ENCODE measurements around the gene COG2. TPM values are rescaled to one million over a fixed set of nuclear protein-coding genes. Genes with fewer than 3 reads are reported as not detected.

COG2 gene
- total RNA-seq, 1 experiment from 2014 or later = 51.0 TPM

- H3K79me2 ChIP-seq (ENCODE audit: low read length) = no peaks in the 10 kb centered on the region
- H4K20me1 ChIP-seq (ENCODE audit: low read length) = peaks cover 9% of the 10 kb centered on the region; the same call in 1 of the 2 replicates
- peak overlapping the region; percentile 51 for H3K4me2 ChIP-seq (ENCODE audit: low read length)
- no peak overlapping the region for H3K9ac ChIP-seq (ENCODE audit: low read length)
- H3K27me3 ChIP-seq (ENCODE audit: low read length) = no peaks in the 10 kb centered on the region
- 0 out of 2 replicates have a peak overlapping the region, but pooled peaks have one; percentile 2 for H3K4me3 ChIP-seq (ENCODE audit: low read length)
- H3K4me1 ChIP-seq (ENCODE audit: insufficient read depth, low read length) = peaks cover 43% of the 10 kb centered on the region
- H3K36me3 ChIP-seq (ENCODE audit: low read depth, low read length) = peaks cover 61% of the 10 kb centered on the region
- H2AFZ ChIP-seq (ENCODE audit: low read length) = no peak overlapping the region
- peak overlapping the region; percentile 71 for H3K27ac ChIP-seq (ENCODE audit: low read length)
- no peaks in the 10 kb centered on the region for H3K9me3 ChIP-seq (ENCODE audit: low read length)
- H3K9me2 ChIP-seq (replicated peaks; ENCODE audit: low read length) = no peaks in the 10 kb centered on the region
- ChIA-PET POLR2A (ENCODE audit: unreplicated experiment) (no interaction called here), CTCF (interaction anchor here (0.6 kb wide), 1 partner anchor 9 kb away, joined by 3 read pairs; no protein-coding TSS in a partner anchor)
- intact Hi-C loops (cut with micrococcal nuclease) = loop anchor here (5.0 kb wide), 1 partner anchor 60 kb away; no protein-coding TSS in a partner anchor
- ATAC-seq = no peak
- no TSS peak for BruUV-seq (replicated peaks)
- peak; percentile 42 for DNase-seq
- no peak for TF ChIP-seq EZH2phosphoT487 (IDR thresholded peaks at IDR 0.05; ENCODE audit: borderline replicate concordance, low read length)
- TF ChIP-seq CTCF (conservative IDR thresholded peaks at IDR 0.05; ENCODE audit: low read depth, low read length) = no peak
- no peak for TF ChIP-seq EZH2 (IDR thresholded peaks at IDR 0.05; ENCODE audit: low read length, unreplicated experiment)
- peaks cover 30% of the 10 kb centered on the region for H3F3A ChIP-seq (ENCODE audit: low read length, unreplicated experiment)
These were observed 40.0 kb downstream of the COG2 start for GRCh38 chr1:230682274-230682673.

- no peak overlapping the region for H3K4me3 ChIP-seq (ENCODE audit: low read length)
- no peaks in the 10 kb centered on the region for H3K27me3 ChIP-seq (ENCODE audit: low read length)
- intact Hi-C loops (cut with micrococcal nuclease) = loop anchor here (1.0 to 5.0 kb wide), 2 partner anchors 59 to 90 kb away; no protein-coding TSS in a partner anchor
- no peaks in the 10 kb centered on the region for H3K79me2 ChIP-seq (ENCODE audit: low read length)
- peaks cover 43% of the 10 kb centered on the region for H3K4me1 ChIP-seq (ENCODE audit: insufficient read depth, low read length)
- peak overlapping the region; percentile 71 for H3K27ac ChIP-seq (ENCODE audit: low read length)
- 0 out of 2 replicates have a peak overlapping the region, but pooled peaks have one; percentile 3 for H3K9ac ChIP-seq (ENCODE audit: low read length)
- no TSS peak for BruUV-seq (replicated peaks)
- H4K20me1 ChIP-seq (ENCODE audit: low read length) = peaks cover 9% of the 10 kb centered on the region; the same call in 1 of the 2 replicates
- H3K9me2 ChIP-seq (replicated peaks; ENCODE audit: low read length) = no peaks in the 10 kb centered on the region
- peak; percentile 23 for ATAC-seq
- H3K9me3 ChIP-seq (ENCODE audit: low read length) = no peaks in the 10 kb centered on the region
- no peak overlapping the region for H2AFZ ChIP-seq (ENCODE audit: low read length)
- TF ChIP-seq EZH2phosphoT487 (IDR thresholded peaks at IDR 0.05; ENCODE audit: borderline replicate concordance, low read length) (no peak), CTCF (conservative IDR thresholded peaks at IDR 0.05; ENCODE audit: low read depth, low read length) (no peak), EZH2 (IDR thresholded peaks at IDR 0.05; ENCODE audit: low read length, unreplicated experiment) (no peak)
- DNase-seq = peak; percentile 81
- H3F3A ChIP-seq (ENCODE audit: low read length, unreplicated experiment) = peaks cover 30% of the 10 kb centered on the region
- peaks cover 61% of the 10 kb centered on the region for H3K36me3 ChIP-seq (ENCODE audit: low read depth, low read length)
- CTCF ChIA-PET = interaction anchor here (0.6 kb wide), 1 partner anchor 527 kb away, joined by 18 read pairs; no protein-coding TSS in a partner anchor
- POLR2A ChIA-PET (ENCODE audit: unreplicated experiment) = no interaction called here
- H3K4me2 ChIP-seq (ENCODE audit: low read length) = peak overlapping the region; percentile 51
These were observed 40.8 kb downstream of the COG2 start for GRCh38 chr1:230682882-230683610.

- Histone ChIP-seq H3K4me1 (ENCODE audit: insufficient read depth, low read length) (peaks cover 43% of the 10 kb centered on the region), H2AFZ (ENCODE audit: low read length) (no peak overlapping the region), H3K9ac (ENCODE audit: low read length) (no peak overlapping the region), H4K20me1 (ENCODE audit: low read length) (peaks cover 9% of the 10 kb centered on the region; the same call in 1 of the 2 replicates), H3K4me3 (ENCODE audit: low read length) (no peak overlapping the region), H3K4me2 (ENCODE audit: low read length) (peak overlapping the region; percentile 51), H3K79me2 (ENCODE audit: low read length) (no peaks in the 10 kb centered on the region), H3F3A (ENCODE audit: low read length, unreplicated experiment) (peaks cover 30% of the 10 kb centered on the region), H3K9me2 (replicated peaks; ENCODE audit: low read length) (no peaks in the 10 kb centered on the region), H3K27me3 (ENCODE audit: low read length) (no peaks in the 10 kb centered on the region), H3K27ac (ENCODE audit: low read length) (peak overlapping the region; percentile 71), H3K9me3 (ENCODE audit: low read length) (no peaks in the 10 kb centered on the region), H3K36me3 (ENCODE audit: low read depth, low read length) (peaks cover 61% of the 10 kb centered on the region)
- ChIA-PET POLR2A (ENCODE audit: unreplicated experiment) (no interaction called here), CTCF (no interaction called here)
- intact Hi-C loops (cut with micrococcal nuclease) = loop anchor here (5.0 kb wide), 1 partner anchor 58 kb away; no protein-coding TSS in a partner anchor
- DNase-seq (peak; percentile 98), ATAC-seq (peak; percentile 74)
- TF ChIP-seq EZH2 (IDR thresholded peaks at IDR 0.05; ENCODE audit: low read length, unreplicated experiment) = no peak
- no peak for TF ChIP-seq EZH2phosphoT487 (IDR thresholded peaks at IDR 0.05; ENCODE audit: borderline replicate concordance, low read length)
- TF ChIP-seq CTCF (conservative IDR thresholded peaks at IDR 0.05; ENCODE audit: low read depth, low read length) = no peak
- no TSS peak for BruUV-seq (replicated peaks)
These were observed 41.9 kb downstream of the COG2 start for GRCh38 chr1:230684146-230684545.
